ENCODE measurements around the gene EVI5.

GRCh38 chr1:92805216-92805615 lies 20.3 kb upstream of the EVI5 start:
- TF ChIP-seq, protein P1, sequence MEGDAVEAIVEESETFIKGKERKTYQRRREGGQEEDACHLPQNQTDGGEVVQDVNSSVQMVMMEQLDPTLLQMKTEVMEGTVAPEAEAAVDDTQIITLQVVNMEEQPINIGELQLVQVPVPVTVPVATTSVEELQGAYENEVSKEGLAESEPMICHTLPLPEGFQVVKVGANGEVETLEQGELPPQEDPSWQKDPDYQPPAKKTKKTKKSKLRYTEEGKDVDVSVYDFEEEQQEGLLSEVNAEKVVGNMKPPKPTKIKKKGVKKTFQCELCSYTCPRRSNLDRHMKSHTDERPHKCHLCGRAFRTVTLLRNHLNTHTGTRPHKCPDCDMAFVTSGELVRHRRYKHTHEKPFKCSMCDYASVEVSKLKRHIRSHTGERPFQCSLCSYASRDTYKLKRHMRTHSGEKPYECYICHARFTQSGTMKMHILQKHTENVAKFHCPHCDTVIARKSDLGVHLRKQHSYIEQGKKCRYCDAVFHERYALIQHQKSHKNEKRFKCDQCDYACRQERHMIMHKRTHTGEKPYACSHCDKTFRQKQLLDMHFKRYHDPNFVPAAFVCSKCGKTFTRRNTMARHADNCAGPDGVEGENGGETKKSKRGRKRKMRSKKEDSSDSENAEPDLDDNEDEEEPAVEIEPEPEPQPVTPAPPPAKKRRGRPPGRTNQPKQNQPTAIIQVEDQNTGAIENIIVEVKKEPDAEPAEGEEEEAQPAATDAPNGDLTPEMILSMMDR (IDR thresholded peaks at IDR 0.05), result no peak
- TF ChIP-seq POLR2A (IDR thresholded peaks at IDR 0.05), result no peak
